Measurements from ENCODE around the gene LCK.

LCK gene

DNA sequence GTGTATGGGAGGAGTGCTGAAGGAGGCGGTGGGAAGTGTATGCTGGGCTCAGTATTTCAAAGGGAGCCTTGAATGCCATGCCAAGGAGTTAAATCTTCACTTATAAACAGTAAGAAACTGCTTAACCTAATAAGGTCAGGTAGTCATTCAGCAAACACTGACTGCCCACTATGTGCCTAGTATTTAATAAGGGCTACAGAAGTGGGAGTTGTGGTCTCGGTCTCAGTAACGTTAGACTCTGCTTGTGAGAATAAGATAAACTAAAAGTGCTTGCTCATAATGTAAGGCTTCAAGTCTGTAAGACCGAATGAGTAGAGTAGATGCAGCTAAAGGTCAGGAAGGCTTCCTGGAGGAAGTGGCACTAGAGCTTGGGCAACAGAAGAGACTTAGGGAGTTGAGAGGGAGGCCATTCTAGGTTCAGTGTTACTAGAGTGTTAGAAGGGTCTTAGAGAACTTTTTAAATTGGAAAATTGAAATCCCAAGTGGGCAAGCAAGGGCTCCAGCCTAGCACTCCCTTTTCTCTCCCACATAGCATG is 78.9 kb downstream of the LCK start:
- no peak for DNase-seq

DNA sequence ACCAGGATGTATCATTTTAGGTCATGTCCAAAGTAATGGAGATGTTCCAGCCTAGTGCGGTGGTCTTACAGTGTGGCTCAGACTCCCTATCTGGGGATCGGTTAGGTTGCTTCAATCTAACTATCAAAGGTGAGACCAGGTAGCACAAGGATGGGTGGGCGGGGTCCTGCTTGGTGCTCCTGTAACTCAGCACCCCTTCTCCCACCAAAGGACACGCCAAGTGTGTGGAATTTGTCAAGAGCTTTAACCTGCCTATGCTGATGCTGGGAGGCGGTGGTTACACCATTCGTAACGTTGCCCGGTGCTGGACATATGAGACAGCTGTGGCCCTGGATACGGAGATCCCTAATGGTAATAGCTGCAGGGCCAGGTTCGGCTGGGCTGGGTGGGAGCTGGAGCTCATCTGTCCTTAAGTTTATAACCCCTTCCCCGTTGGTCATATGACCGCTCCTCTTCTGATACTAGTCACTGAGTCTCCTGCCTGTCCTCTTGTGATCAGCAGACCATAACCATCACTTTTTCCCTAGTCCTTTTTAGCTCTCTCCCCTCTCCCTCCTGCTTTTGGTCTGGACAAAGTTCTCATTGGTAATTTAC is 79.6 kb downstream of the LCK start:
- no peak for DNase-seq

DNA sequence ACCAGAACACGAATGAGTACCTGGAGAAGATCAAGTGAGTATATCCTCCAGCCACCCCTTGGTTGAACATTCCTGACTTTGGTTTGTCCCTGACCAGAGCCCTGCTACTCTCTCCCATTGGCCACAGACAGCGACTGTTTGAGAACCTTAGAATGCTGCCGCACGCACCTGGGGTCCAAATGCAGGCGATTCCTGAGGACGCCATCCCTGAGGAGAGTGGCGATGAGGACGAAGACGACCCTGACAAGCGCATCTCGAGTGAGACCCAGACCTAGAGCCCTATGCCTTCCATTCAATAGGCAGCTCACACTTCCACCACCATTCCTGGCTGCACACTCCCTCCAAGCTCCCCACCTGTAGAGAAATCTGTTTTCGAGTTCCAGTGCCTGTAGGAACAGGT is 80.5 kb downstream of the LCK start:
- no peak for DNase-seq

DNA sequence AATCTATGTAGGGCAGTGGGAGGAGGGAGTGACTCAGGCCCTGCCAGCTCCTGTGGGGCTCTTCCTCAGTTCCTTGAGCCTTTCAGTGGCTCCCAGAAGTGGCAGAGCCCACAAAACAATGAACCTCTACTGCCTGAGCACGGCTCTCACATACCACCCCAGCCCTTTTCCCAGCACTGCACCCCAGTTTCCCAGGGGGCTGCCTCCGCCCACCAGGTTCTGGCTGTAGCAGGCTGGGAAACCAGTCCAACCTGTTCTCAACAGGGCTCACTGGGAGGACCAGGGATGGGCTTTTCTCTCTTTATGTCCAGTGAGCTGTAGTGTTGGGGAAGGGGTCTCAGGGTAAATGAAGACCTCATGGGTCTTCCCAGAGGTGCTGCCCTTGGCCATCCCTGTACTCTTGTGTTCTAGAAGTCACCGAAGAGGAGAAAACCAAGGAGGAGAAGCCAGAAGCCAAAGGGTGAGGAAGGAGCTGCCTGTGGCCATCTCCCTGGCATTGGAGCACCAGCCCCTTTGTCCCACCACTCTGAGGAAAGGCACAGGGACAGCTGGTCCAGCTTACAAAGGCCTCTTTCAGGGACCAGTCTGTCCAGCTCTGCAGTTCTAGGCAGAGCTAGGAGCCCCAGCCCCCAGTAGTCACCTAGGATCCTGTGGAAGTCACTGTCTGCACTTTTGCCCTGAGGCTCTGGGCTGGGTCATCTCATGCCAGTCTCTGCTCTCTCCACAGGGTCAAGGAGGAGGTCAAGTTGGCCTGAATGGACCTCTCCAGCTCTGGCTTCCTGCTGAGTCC is 81.4 kb downstream of the LCK start:
- no peak for DNase-seq

DNA sequence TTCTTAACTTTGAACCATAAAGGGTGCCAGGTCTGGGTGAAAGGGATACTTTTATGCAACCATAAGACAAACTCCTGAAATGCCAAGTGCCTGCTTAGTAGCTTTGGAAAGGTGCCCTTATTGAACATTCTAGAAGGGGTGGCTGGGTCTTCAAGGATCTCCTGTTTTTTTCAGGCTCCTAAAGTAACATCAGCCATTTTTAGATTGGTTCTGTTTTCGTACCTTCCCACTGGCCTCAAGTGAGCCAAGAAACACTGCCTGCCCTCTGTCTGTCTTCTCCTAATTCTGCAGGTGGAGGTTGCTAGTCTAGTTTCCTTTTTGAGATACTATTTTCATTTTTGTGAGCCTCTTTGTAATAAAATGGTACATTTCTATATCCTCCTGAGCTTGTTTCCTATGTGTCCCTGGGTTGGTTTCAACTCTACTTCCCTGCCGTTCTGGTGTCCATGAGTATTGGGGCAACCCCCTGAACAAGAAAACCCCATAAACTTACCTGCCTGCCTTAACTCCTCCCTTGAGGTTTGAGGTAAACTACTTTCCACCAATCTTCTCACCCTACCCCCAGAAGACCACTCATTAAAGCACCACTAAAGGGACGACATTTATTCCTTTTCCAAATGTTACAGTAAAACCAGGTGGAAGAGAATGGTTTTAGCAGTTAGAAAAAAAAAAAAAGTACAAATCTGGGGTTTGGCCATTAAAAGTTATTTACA is 82.3 kb downstream of the LCK start:
- DNase-seq = no peak

DNA sequence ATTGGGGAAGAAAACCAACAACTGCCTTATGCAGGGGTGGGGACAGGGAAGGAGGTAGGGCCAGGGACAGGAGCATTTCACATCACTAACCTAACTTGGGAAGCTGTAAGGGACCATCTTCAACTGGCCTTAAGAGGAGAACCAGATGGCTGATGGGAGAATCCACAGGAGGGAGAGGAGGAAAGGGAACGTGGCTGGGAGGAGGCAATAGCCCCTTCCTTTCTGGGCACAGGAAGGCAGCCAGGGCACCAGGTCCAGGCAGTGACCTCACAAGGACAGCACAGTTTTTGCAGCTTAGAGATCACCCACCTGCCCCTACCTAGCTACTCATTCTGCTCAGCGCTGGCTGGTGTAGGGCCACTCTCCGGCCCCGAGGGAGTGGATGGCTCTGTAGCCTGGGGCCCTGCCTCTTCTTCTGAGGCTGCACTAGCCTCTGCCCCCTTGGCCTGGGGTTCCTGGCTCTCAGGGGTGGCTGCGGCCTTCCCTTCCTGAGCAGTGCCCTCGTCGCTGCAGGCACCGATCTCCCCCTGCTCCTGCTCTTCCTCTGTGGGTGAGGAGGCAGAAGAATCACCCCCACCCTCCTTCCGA is 83.3 kb downstream of the LCK start:
- DNase-seq = no peak

DNA sequence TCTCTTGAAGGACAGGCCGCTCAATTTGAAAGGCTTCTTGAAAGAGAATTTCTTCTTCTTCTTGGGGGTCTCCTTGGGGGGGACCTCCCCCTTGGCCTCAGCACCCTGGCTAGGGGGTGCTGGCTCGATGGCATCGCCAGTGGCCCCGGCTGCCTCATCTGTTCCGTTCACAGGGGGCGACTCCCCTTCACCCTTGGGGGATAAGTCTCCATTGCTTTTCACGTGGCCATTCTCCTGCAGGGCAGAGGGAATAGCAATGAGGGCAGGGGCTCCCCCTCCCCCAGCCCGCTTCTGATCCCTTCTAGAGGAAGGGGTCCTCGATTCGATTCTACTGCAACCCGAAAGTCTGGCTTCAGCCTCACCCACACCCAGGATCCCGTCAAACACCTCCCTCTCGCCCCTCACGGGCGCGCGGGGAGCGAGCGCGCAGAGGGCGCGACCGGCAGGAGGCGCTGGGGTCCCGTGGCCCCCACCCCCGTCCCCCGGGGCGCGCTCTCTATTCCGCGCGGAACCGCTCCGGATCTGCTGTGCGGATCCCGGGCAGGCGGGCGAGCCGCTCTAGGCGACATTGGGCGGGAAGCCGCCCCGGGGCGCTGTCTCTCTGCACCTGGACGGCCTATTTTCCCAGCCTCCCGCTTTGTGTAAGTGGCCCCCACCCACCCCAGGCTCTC is 83.9 kb downstream of the LCK start:
- peak in 1 of 2 donors; percentile 31 for DNase-seq

DNA sequence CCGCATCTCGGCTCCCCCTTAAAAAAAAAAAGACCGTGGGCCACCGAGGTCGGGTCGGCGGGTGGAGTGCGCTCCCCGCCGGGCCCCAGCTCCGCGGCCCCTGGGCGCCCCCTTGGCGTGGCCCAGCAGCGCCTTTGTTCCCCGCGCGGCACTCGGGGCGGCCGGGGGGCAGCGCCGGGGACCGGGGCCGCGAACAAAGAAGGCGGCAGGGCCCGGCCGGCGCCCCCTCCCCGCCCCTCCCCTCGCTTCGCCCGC is 84.4 kb downstream of the LCK start:
- DNase-seq = no peak

All from bone marrow (tissue), 2 donors.